HG03066 (cell line): Measurements from ENCODE around the gene MS4A6A.
"Not testable (repeated sequence)": the region's sequence is repeated elsewhere in the genome, so short reads cannot be mapped to it uniquely, and the experiment has no call there.

Source experiments
- ATAC-seq: cut with Tn5 transposase; IDR thresholded peaks from one replicate; pipeline ENCODE4 v1.9.1; 2021; ENCODE audit warnings: low read depth; ENCODE audit not compliant: unreplicated experiment

The MS4A6A gene

GRCh38 chr11:60130496-60130895 is 52.4 kb downstream of the MS4A6A start:
- no peak for ATAC-seq

GRCh38 chr11:60129853-60130252 is 53.0 kb downstream of the MS4A6A start:
- no peak for ATAC-seq

GRCh38 chr11:60128866-60129265 is 54.0 kb downstream of the MS4A6A start:
- ATAC-seq = not testable (repeated sequence)

DNA sequence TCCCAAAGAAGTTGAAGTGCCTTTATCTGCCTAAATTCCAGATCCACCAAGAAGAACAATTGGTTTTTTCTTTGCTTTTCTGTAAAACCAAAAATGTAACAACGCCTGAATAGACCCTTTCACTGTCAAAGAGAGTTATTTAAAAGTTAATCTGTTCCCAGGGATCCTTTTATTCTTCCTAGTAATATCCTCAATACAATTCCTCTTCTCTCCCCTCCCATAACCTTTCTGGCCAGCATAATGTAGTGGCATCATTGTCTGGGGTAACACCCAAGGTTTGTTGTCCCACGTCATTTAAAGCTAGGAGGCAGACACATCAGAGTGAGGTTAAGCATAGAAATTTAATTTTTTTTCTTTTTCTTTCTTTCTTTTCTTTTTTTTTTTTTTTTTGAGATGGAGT is 54.5 kb downstream of the MS4A6A start:
- no peak for ATAC-seq

DNA sequence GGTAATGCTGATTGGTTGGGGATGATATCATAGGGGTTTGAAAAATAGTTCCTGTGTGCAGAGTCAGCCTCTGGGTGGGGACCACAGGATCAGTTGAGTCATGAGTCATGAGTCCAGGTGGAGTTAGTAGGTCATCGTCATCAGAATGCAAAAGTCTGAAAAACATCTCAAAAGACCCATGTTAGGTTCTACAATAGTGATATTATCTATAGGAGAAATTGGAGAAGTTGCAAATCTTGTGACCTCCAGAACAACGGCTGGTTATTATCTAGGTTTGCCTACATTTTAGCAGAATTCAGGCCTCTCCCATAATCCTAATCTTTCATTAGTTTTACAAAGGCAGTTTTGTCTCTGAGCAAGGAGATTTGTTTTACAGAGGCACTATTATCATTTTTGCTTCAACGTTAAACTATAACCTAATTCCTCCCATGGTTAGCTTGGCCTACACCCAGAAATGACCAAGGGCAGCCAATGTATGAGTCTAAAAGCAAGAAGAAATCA is 55.5 kb downstream of the MS4A6A start:
- ATAC-seq = no peak

GRCh38 chr11:60125956-60126585 is 56.8 kb downstream of the MS4A6A start:
- ATAC-seq = no peak

DNA sequence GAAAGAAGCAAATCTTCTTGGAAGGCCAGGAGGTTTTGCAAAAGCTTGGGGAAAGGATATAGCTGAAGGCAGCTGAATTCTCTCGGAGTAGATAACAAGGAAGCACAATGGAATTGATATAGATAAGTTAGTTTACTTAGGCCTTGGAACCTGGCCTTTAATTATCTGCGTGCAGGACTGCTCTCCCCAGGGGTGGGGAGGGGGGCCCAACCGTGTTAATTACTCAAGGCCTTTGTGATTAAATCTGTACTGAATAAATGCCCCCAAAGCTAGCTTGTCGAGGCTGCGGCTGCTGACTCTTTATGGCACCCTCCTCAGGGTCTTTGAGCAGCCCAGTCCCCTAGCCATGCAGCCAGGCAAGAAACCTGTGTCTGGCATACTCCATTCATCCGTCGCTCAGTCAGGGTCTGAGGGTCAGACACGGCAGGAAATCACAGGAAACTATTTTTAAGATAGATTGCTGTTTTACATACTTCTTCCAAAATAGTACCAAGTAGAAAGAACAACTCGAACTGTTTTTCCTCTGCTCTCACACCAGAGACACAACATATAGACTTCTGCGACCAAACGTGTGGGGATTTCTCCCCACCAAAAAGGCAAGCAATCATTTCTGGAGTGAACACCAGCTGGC is 58.0 kb downstream of the MS4A6A start:
- no peak for ATAC-seq
